Measurements from ENCODE around the gene EEFSEC. TPM values are rescaled to one million over a fixed set of nuclear protein-coding genes. Genes with fewer than 3 reads are reported as not detected.

Gene EEFSEC
- total RNA-seq, 4 donors from 2014 or later: 25.1 to 43.5 (median 29.5) TPM

- WGBS, 2 donors: 35 to 39% methylated on average over 4 of the region's 4 CpGs
- H3K9me3 ChIP-seq: no peaks in the 10 kb centered on the region
- no peaks in the 10 kb centered on the region for H3K27me3 ChIP-seq
- no peaks in the 10 kb centered on the region for H3K36me3 ChIP-seq
- H3K4me1 ChIP-seq: peaks cover 0 to 60% (median 15%) of the 10 kb centered on the region in 4 donors
- no peak overlapping the region for H3K4me3 ChIP-seq
- TF ChIP-seq CTCF (IDR thresholded peaks at IDR 0.05): no peak
- TF ChIP-seq EP300 (IDR thresholded peaks at IDR 0.05): no peak
- no peak for TF ChIP-seq POLR2A (IDR thresholded peaks at IDR 0.05)
- H3K27ac ChIP-seq: peak overlapping the region in 3 of 4 donors; percentile 22 to 72 (median 70)
- no peak for DNase-seq (ENCODE audit: low spot score in 2 of 2)
These were observed 43.4 kb downstream of the EEFSEC start for GRCh38 chr3:128196647-128197046.

- Histone ChIP-seq H3K27ac (peak overlapping the region in 2 of 4 donors; percentile 70 to 72), H3K36me3 (no peaks in the 10 kb centered on the region), H3K4me3 (no peak overlapping the region), H3K27me3 (no peaks in the 10 kb centered on the region), H3K4me1 (peaks cover 0 to 60% (median 15%) of the 10 kb centered on the region in 4 donors), H3K9me3 (no peaks in the 10 kb centered on the region)
- TF ChIP-seq POLR2A (IDR thresholded peaks at IDR 0.05): no peak
- no peak for TF ChIP-seq EP300 (IDR thresholded peaks at IDR 0.05)
- no peak for TF ChIP-seq CTCF (IDR thresholded peaks at IDR 0.05)
- 51 to 62% methylated on average over 7 of the region's 7 CpGs for WGBS, 2 donors
- no peak for DNase-seq (ENCODE audit: low spot score in 2 of 2)
These were observed 44.6 kb downstream of the EEFSEC start for GRCh38 chr3:128197855-128198254.

- H3K27ac ChIP-seq: peak overlapping the region in 2 of 4 donors; percentile 70 to 72
- TF ChIP-seq EP300 (IDR thresholded peaks at IDR 0.05) (peak in 1 of 2 donors; percentile 7), POLR2A (IDR thresholded peaks at IDR 0.05) (no peak)
- H3K4me3 ChIP-seq: no peak overlapping the region
- H3K4me1 ChIP-seq: peaks cover 0 to 55% (median 15%) of the 10 kb centered on the region in 4 donors
- H3K9me3 ChIP-seq: no peaks in the 10 kb centered on the region
- no peaks in the 10 kb centered on the region for H3K36me3 ChIP-seq
- WGBS, 2 donors: 74 to 94% methylated on average over 1 of the region's 1 CpG
- H3K27me3 ChIP-seq: no peaks in the 10 kb centered on the region
- no peak for DNase-seq (ENCODE audit: low spot score in 2 of 2)
These were observed 45.0 kb downstream of the EEFSEC start for GRCh38 chr3:128198313-128198712.

- H3K4me3 ChIP-seq: no peak overlapping the region
- no peaks in the 10 kb centered on the region for H3K9me3 ChIP-seq
- no peaks in the 10 kb centered on the region for H3K27me3 ChIP-seq
- WGBS, 2 donors: 72 to 77% methylated on average over 1 of the region's 1 CpG
- peak overlapping the region in 1 of 4 donors; percentile 70 for H3K27ac ChIP-seq
- H3K4me1 ChIP-seq: peaks cover 0 to 47% (median 13%) of the 10 kb centered on the region in 4 donors
- no peak for DNase-seq (ENCODE audit: low spot score in 2 of 2)
- no peaks in the 10 kb centered on the region for H3K36me3 ChIP-seq
- TF ChIP-seq CTCF (IDR thresholded peaks at IDR 0.05) (no peak), EP300 (IDR thresholded peaks at IDR 0.05) (no peak), POLR2A (IDR thresholded peaks at IDR 0.05) (no peak)
These were observed 45.8 kb downstream of the EEFSEC start for GRCh38 chr3:128199110-128199509.

- WGBS, 2 donors: 94% methylated on average over 1 of the region's 1 CpG
- no peak overlapping the region for H3K4me3 ChIP-seq
- TF ChIP-seq POLR2A (IDR thresholded peaks at IDR 0.05) (no peak), EP300 (IDR thresholded peaks at IDR 0.05) (no peak), CTCF (IDR thresholded peaks at IDR 0.05) (no peak)
These were observed 48.0 kb downstream of the EEFSEC start for GRCh38 chr3:128201158-128201755.

More at GRCh38 chr3:128201158-128201755, 48.0 kb downstream of the EEFSEC start:
- Histone ChIP-seq H3K9me3 (no peaks in the 10 kb centered on the region), H3K27me3 (no peaks in the 10 kb centered on the region), H3K4me1 (peaks cover 0 to 26% (median 2%) of the 10 kb centered on the region in 4 donors), H3K36me3 (no peaks in the 10 kb centered on the region), H3K27ac (no peak overlapping the region)
- no peak for DNase-seq (ENCODE audit: low spot score in 2 of 2)
